ENCODE data around the gene DBN1.

DNA sequence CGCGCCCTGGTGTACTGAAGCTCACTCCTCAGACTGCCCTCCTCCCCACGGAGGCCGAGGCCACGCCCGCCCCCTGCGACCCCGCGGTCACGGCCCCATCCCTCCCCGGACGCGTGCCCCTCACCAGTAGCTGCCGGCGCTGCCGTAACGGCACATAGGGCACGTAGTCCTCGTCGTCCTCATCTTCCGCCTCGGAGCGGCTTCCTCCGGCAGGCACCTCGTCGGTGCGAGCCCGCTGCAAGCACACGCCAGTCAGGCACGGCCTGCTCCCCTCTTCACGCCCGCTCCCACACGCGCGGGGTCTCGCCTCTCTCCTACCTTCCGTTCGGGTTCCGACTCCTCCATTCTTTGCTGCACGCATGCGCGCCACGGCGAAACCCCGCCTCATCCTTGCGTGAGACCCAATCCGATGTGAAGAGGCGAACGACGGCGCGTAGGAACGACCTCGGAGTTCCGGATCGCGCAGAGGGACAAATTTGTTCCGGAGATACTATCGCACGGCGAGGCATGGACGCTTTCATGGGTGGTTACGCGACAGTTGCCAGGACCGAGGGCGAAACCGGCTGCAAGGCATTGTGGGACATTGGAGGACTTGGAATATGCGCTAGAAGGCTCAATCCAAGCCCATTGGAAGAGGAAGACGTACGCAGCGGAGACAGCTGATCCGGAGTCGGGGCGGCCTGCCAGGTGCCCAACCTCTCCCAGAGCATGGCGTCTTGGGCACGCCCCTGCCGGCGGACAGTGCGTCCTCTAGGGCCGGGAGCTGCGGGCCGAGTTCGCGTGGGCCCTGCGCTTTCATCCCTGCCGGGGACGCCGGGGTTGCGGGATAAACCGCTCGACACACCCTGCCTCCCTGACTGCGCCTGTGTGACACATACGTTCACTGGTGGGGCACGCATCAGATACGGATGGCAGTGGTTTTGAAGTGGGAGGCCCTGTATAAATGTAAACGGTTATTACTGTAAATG lies 43.5 kb upstream of the DBN1 start, which contains the start of gene DDX41:
- TF ChIP-seq EZH2 (IDR thresholded peaks at IDR 0.05; ENCODE audit: insufficient read depth, poor library complexity, severe bottlenecking), result no peak
- no peak for TF ChIP-seq EZH2phosphoT487 (IDR thresholded peaks at IDR 0.05; ENCODE audit: insufficient read depth, low read depth)

All from GM23248 (cell line).